Activated CD4-positive, alpha-beta T cell treated with anti-CD3 and anti-CD28 coated beads, Interleukin-2, amount 10 ng/mL, durations not matched to agents 24 days and 14 days (primary cell): ENCODE results near the gene PRDM10. TPM values are rescaled to one million over a fixed set of nuclear protein-coding genes. Genes with fewer than 3 reads are reported as not detected.

Experiments
- DNase-seq: peaks from one replicate; pipeline ENCODE4 v3.0.0; 2022
- H3K27ac Mint-ChIP-seq: one replicate; pipeline ENCODE4 v1.8.0; 2022; ENCODE audit warnings: mild to moderate bottlenecking, mixed read lengths
- H3K27me3 Mint-ChIP-seq: one replicate; pipeline ENCODE4 v1.8.0; 2022; ENCODE audit warnings: mixed read lengths
- H3K36me3 Mint-ChIP-seq: one replicate; pipeline ENCODE4 v1.8.0; 2022; ENCODE audit warnings: low read depth, mild to moderate bottlenecking, mixed read lengths
- H3K4me1 Mint-ChIP-seq: one replicate; pipeline ENCODE4 v1.8.0; 2021; ENCODE audit warnings: mixed read lengths
- H3K4me3 Mint-ChIP-seq: one replicate; pipeline ENCODE4 v1.8.0; 2022; ENCODE audit warnings: mild to moderate bottlenecking, moderate library complexity, mixed read lengths
- H3K9me3 Mint-ChIP-seq: one replicate; pipeline ENCODE4 v1.8.0; 2021; ENCODE audit warnings: mixed read lengths
- intact Hi-C: fragments of 100-400 bp; cut with micrococcal nuclease; formaldehyde crosslinking; loops from one replicate; pipeline ENCODE4 v1.15.1; 2023
- total RNA-seq: library from RNA; stranded (reverse); gene quantifications from 2 replicates; pipeline ENCODE4 v1.2.3, GENCODE V29; 2022

PRDM10 gene
- total RNA-seq, 1 donor from 2014 or later, result 15.9 TPM

DNA sequence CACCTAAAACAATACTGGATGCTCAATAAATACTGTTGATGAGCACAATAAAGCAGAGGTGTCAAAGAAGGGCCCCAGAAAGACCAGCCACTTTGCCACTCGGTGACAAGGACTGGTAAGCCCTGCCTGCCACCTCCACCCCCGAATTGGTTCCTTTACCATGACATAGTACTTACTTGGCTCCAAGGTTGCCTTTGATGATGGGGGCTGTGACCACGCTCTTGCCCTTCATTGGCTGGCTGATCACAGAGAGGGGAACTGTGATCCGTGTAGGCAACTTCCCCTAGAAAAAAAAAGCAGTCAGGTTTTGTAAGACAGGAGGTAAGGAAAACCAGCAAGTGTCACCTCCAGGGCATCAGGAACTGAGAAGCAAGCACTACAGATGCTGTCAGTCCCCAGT lies 136.9 kb downstream of the PRDM10 start:
- no peaks in the 10 kb centered on the region for H3K9me3 Mint-ChIP-seq
- intact Hi-C loops, result no loop called here
- no peaks in the 10 kb centered on the region for H3K27me3 Mint-ChIP-seq
- no peak overlapping the region for H3K27ac Mint-ChIP-seq
- peaks cover 75% of the 10 kb centered on the region for H3K36me3 Mint-ChIP-seq
- DNase-seq, result no peak
- peaks cover 15% of the 10 kb centered on the region for H3K4me1 Mint-ChIP-seq
- no peak overlapping the region for H3K4me3 Mint-ChIP-seq

DNA sequence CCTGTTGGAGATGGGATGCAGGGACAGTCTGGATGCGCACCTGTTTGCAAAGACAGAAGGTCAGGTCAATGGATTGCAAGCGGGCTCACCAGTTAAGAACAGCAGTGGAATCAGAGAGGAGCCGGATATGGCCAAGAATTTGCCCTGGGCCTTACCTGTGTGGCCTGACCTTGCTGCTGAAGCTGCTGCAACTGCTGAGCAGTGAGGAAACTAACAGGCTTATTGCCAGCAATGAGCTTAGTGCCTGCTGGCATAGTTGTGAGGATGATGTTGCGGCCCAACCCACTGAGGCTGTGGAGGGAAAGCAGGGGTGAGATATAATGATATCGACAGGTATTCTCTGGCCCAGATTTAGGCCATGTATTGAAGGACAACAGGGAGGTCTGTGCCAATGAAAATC lies 137.8 kb downstream of the PRDM10 start:
- intact Hi-C loops, result no loop called here
- Mint-ChIP-seq H3K27ac (no peak overlapping the region), H3K4me3 (no peak overlapping the region), H3K4me1 (peaks cover 17% of the 10 kb centered on the region), H3K27me3 (no peaks in the 10 kb centered on the region), H3K36me3 (peaks cover 76% of the 10 kb centered on the region), H3K9me3 (no peaks in the 10 kb centered on the region)
- DNase-seq, result no peak

DNA sequence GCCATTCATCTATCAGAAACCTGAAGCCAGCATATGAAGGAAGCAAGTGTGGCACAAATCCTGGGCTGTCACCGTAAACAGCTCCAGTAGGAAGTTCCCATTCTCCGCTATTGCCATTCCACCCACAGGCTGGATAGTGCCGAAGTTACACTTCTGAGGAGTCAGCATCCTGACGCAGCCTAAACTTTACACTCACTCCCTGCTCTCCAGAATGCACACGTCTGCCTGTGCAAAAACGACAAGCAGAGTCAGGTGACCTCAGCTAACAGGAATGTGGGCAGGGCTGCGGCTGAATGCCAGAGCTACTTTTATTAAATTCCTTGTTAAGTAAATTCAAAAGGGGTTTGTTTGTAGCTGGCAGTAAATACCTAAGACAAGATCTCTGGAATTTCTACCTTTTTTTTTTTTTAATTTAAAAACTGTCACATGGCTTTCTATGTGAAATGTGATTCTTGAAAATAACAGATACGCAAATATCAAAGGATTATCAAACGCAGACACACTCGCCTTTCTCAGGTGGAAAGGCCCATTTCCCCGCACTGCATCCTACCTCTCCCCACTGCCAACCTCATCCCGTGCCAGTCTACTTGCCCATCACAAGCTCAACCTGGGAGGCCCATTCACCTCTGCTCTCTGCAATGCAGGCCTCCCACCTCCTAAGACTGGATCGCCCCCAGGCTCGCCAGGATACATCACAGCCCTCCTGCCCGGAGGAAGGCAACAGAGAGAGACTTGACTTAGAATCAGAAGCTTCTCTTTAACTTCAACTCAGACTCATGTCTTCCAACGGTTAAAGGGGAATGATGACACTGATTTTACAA lies 140.7 kb downstream of the PRDM10 start:
- intact Hi-C loops, result no loop called here
- peaks cover 22% of the 10 kb centered on the region for H3K4me1 Mint-ChIP-seq
- no peaks in the 10 kb centered on the region for H3K9me3 Mint-ChIP-seq
- H3K27ac Mint-ChIP-seq, result no peak overlapping the region
- peaks cover 65% of the 10 kb centered on the region for H3K36me3 Mint-ChIP-seq
- DNase-seq, result no peak
- no peaks in the 10 kb centered on the region for H3K27me3 Mint-ChIP-seq
- H3K4me3 Mint-ChIP-seq, result no peak overlapping the region

- Mint-ChIP-seq H3K27ac (no peak overlapping the region), H3K4me1 (peaks cover 42% of the 10 kb centered on the region)
Measured at GRCh38 chr11:129856036-129856435, 146.6 kb downstream of the PRDM10 start.

GRCh38 chr11:129855086-129855485 lies 147.5 kb downstream of the PRDM10 start:
- no peak for DNase-seq
- intact Hi-C loops, result no loop called here
- H3K4me1 Mint-ChIP-seq, result peaks cover 45% of the 10 kb centered on the region
- H3K27me3 Mint-ChIP-seq, result no peaks in the 10 kb centered on the region
- H3K4me3 Mint-ChIP-seq, result peak overlapping the region; percentile 65
- H3K36me3 Mint-ChIP-seq, result peaks cover 11% of the 10 kb centered on the region
- peaks cover 4% of the 10 kb centered on the region for H3K9me3 Mint-ChIP-seq
- H3K27ac Mint-ChIP-seq, result no peak overlapping the region

More at GRCh38 chr11:129856036-129856435, 146.6 kb downstream of the PRDM10 start:
- no peak overlapping the region for H3K4me3 Mint-ChIP-seq
- H3K27me3 Mint-ChIP-seq, result no peaks in the 10 kb centered on the region
- H3K9me3 Mint-ChIP-seq, result peaks cover 4% of the 10 kb centered on the region
- intact Hi-C loops, result no loop called here
- H3K36me3 Mint-ChIP-seq, result peaks cover 17% of the 10 kb centered on the region
- DNase-seq, result no peak

GRCh38 chr11:129854232-129854805 lies 148.3 kb downstream of the PRDM10 start:
- H3K36me3 Mint-ChIP-seq, result peaks cover 5% of the 10 kb centered on the region
- peaks cover 4% of the 10 kb centered on the region for H3K9me3 Mint-ChIP-seq
- H3K27ac Mint-ChIP-seq, result peak overlapping the region; percentile 92
- DNase-seq, result no peak
- no peaks in the 10 kb centered on the region for H3K27me3 Mint-ChIP-seq
- intact Hi-C loops, result no loop called here
- peaks cover 40% of the 10 kb centered on the region for H3K4me1 Mint-ChIP-seq
- H3K4me3 Mint-ChIP-seq, result peak overlapping the region; percentile 65

- intact Hi-C loops, result no loop called here
- H3K27ac Mint-ChIP-seq, result peak overlapping the region; percentile 92
- no peaks in the 10 kb centered on the region for H3K27me3 Mint-ChIP-seq
- peaks cover 38% of the 10 kb centered on the region for H3K4me1 Mint-ChIP-seq
- H3K9me3 Mint-ChIP-seq, result peaks cover 4% of the 10 kb centered on the region
- H3K4me3 Mint-ChIP-seq, result peak overlapping the region; percentile 65
- peak; percentile 91 for DNase-seq
- peaks cover 3% of the 10 kb centered on the region for H3K36me3 Mint-ChIP-seq
Measured at GRCh38 chr11:129853518-129854231, 149.0 kb downstream of the PRDM10 start.

GRCh38 chr11:129852125-129852740 lies 150.4 kb downstream of the PRDM10 start:
- no peaks in the 10 kb centered on the region for H3K27me3 Mint-ChIP-seq
- H3K9me3 Mint-ChIP-seq, result peaks cover 4% of the 10 kb centered on the region
- no peaks in the 10 kb centered on the region for H3K36me3 Mint-ChIP-seq
- H3K27ac Mint-ChIP-seq, result no peak overlapping the region
- intact Hi-C loops, result no loop called here
- DNase-seq, result no peak
- no peak overlapping the region for H3K4me3 Mint-ChIP-seq
- peaks cover 36% of the 10 kb centered on the region for H3K4me1 Mint-ChIP-seq

Other genes with a start within 250 kb of the PRDM10 start
- gene TMEM45B, start 187.0 kb downstream of the PRDM10 start, total RNA-seq, result 0.37 and 0.45 TPM in 2 replicates
- gene NFRKB, start 107.3 kb downstream of the PRDM10 start, total RNA-seq, result 45.5 and 52.2 TPM in 2 replicates
- 44.9 and 46.4 TPM in 2 replicates for gene APLP2, start 67.1 kb upstream of the PRDM10 start, total RNA-seq
- gene ST14, start 156.9 kb upstream of the PRDM10 start, total RNA-seq, result 0.14 TPM in 1 of 2 replicates, not detected in the other